Rectal smooth muscle tissue (tissue), 1 donor: Measurements from ENCODE around the gene TBC1D3.
"Not testable (repeated sequence)": the region's sequence is repeated elsewhere in the genome, so short reads cannot be mapped to it uniquely, and the experiment has no call there.

Experiments
- H3K27ac ChIP-seq: one replicate; pipeline ENCODE4 v1.7.0; 2013; ENCODE audit warnings: low read depth, low read length, inconsistent platforms
- H3K27me3 ChIP-seq: one replicate; pipeline ENCODE4 v1.7.0; 2013; ENCODE audit warnings: low read length; ENCODE audit not compliant: control insufficient read depth, insufficient read depth
- H3K36me3 ChIP-seq: one replicate; pipeline ENCODE4 v1.7.0; 2013; ENCODE audit warnings: low read length; ENCODE audit not compliant: control insufficient read depth, insufficient read depth
- H3K4me1 ChIP-seq: one replicate; pipeline ENCODE4 v1.7.0; 2013; ENCODE audit warnings: low read length; ENCODE audit not compliant: control insufficient read depth, insufficient read depth
- H3K4me3 ChIP-seq: one replicate; pipeline ENCODE4 v1.7.0; 2013; ENCODE audit warnings: low read length
- H3K9ac ChIP-seq: one replicate; pipeline ENCODE4 v1.7.0; 2013; ENCODE audit warnings: low read length

The TBC1D3 gene

GRCh38 chr17:38192455-38192854, at the start of gene TBC1D3:
Gene TBC1D3, minus strand, starts transcription at chr17:38192555. Its CDS starts 1,526 bp downstream, at chr17:38191029.
- not testable (repeated sequence) for H3K4me1 ChIP-seq, H3K4me3 ChIP-seq, H3K36me3 ChIP-seq, H3K27ac ChIP-seq, H3K27me3 ChIP-seq, H3K9ac ChIP-seq

- H3K27ac ChIP-seq, H3K4me3 ChIP-seq, H3K36me3 ChIP-seq, H3K4me1 ChIP-seq, H3K9ac ChIP-seq, H3K27me3 ChIP-seq: not testable (repeated sequence)
Observed at GRCh38 chr17:38232790-38233189, 40.4 kb upstream of the TBC1D3 start.

GRCh38 chr17:38225844-38226495, 33.6 kb upstream of the TBC1D3 start:
- H3K36me3 ChIP-seq, H3K27ac ChIP-seq, H3K4me3 ChIP-seq, H3K9ac ChIP-seq, H3K4me1 ChIP-seq, H3K27me3 ChIP-seq: not testable (repeated sequence)

- not testable (repeated sequence) for H3K27ac ChIP-seq, H3K36me3 ChIP-seq, H3K4me3 ChIP-seq, H3K27me3 ChIP-seq, H3K9ac ChIP-seq, H3K4me1 ChIP-seq
Observed at GRCh38 chr17:38220867-38221266, 28.5 kb upstream of the TBC1D3 start.

- not testable (repeated sequence) for H3K4me1 ChIP-seq, H3K4me3 ChIP-seq, H3K36me3 ChIP-seq, H3K27me3 ChIP-seq, H3K9ac ChIP-seq, H3K27ac ChIP-seq
Observed at GRCh38 chr17:38200271-38200670, 7.9 kb upstream of the TBC1D3 start.

- H3K4me3 ChIP-seq, H3K27ac ChIP-seq, H3K36me3 ChIP-seq, H3K27me3 ChIP-seq, H3K9ac ChIP-seq, H3K4me1 ChIP-seq: not testable (repeated sequence)
Observed at GRCh38 chr17:38134860-38135259, 57.5 kb downstream of the TBC1D3 start.
